SK-N-SH (cell line): Measurements from ENCODE around the gene SLC41A3. TPM values are rescaled to one million over a fixed set of nuclear protein-coding genes. Genes with fewer than 3 reads are reported as not detected.

Experiments
- CTCF ChIA-PET: fragments of 300-600, 350-600 bp; formaldehyde crosslinking; extraction: SDS; loops from one replicate; lab custom pipeline; 2021; lab: Yijun Ruan, JAX
- POLR2A ChIA-PET: fragments of 350-600 bp; sonication (Branson Sonifier 250); formaldehyde crosslinking; extraction: SDS; loops from one replicate; lab custom pipeline; 2020; ENCODE audit warnings: antibody characterized with exemption, inconsistent platforms; lab: Yijun Ruan, JAX
- DNase-seq: peaks from one replicate; pipeline ENCODE4 v3.0.0; 2012
- H2AFZ ChIP-seq: fragments of 200-600 bp; sonication (generic); 2 replicates; pipeline ENCODE4 v1.8.1; 2016; ENCODE audit warnings: antibody characterized with exemption, mild to moderate bottlenecking, low read depth
- H3F3A ChIP-seq: fragments of 200-600 bp; sonication (generic); replicated peaks from 2 replicates; pipeline ENCODE3; 2016; ENCODE audit warnings: antibody characterized with exemption, mild to moderate bottlenecking; ENCODE audit not compliant: insufficient read depth
- H3K27ac ChIP-seq, 2 experiments: fragments of 200-500 bp in 1 of 2; fragments of 200-600 bp in 1 of 2; sonication (Bioruptor generic) in 1 of 2; sonication (generic), shearing (Covaris generic) in 1 of 2; 2 replicates each; pipeline versions ENCODE4 v1.5.1 to v1.6.1; 2014 to 2016; ENCODE audit warnings: low read depth in 2 of 2, inconsistent platforms in 1 of 2, low read length in 1 of 2, mild to moderate bottlenecking in 1 of 2, mixed read lengths in 1 of 2
- H3K27me3 ChIP-seq: fragments of 200-600 bp; sonication (generic), shearing (Covaris generic); 2 replicates; pipeline ENCODE4 v1.6.1; 2016; ENCODE audit warnings: mixed run types; ENCODE audit not compliant: insufficient read depth
- H3K36me3 ChIP-seq, 2 experiments: fragments of 200-500 bp in 1 of 2; fragments of 200-600 bp in 1 of 2; sonication (Bioruptor generic) in 1 of 2; sonication (generic) in 1 of 2; replicated peaks in 1 of 2; 2 replicates each; pipeline versions ENCODE3 to v1.5.1; 2014 to 2016; ENCODE audit warnings: low read length in 1 of 2, mild to moderate bottlenecking in 1 of 2; ENCODE audit not compliant: insufficient read depth in 2 of 2, control insufficient read depth in 1 of 2
- H3K4me1 ChIP-seq, 2 experiments: fragments of 200-500 bp in 1 of 2; fragments of 200-600 bp in 1 of 2; sonication (Bioruptor generic) in 1 of 2; sonication (generic), shearing (Covaris generic) in 1 of 2; 2 replicates each; pipeline versions ENCODE4 v1.5.1 to v1.6.1; 2014 to 2016; ENCODE audit warnings: low read depth in 1 of 2, low read length in 1 of 2, mixed run types in 1 of 2; ENCODE audit not compliant: insufficient read depth in 2 of 2, control insufficient read depth in 1 of 2
- H3K4me2 ChIP-seq: fragments of 200-600 bp; sonication (generic), shearing (Covaris generic); 2 replicates; pipeline ENCODE4 v1.6.1; 2017; ENCODE audit warnings: mixed run types
- H3K4me3 ChIP-seq, 2 experiments: fragments of 200-500 bp in 1 of 2; fragments of 200-600 bp in 1 of 2; sonication (Bioruptor generic) in 1 of 2; sonication (generic), shearing (Covaris generic) in 1 of 2; 2 replicates each; pipeline versions ENCODE4 v1.5.1 to v1.8.1; 2014 to 2016; ENCODE audit warnings: low read depth in 2 of 2, inconsistent platforms in 1 of 2, low read length in 1 of 2, mild to moderate bottlenecking in 1 of 2, mixed read lengths in 1 of 2, moderate library complexity in 1 of 2
- H3K79me2 ChIP-seq: fragments of 200-600 bp; sonication (generic); 2 replicates; pipeline ENCODE4 v1.8.1; 2017; ENCODE audit warnings: mild to moderate bottlenecking; ENCODE audit not compliant: insufficient read depth
- H3K9ac ChIP-seq: fragments of 200-600 bp; sonication (generic); 2 replicates; pipeline ENCODE4 v1.6.1; 2017; ENCODE audit warnings: mixed run types
- H3K9me2 ChIP-seq: fragments of 200-600 bp; sonication (generic); 2 replicates; pipeline ENCODE4 v1.6.1; 2017; ENCODE audit warnings: mixed run types
- H3K9me3 ChIP-seq: fragments of 200-600 bp; sonication (generic); 2 replicates; pipeline ENCODE4 v1.6.1; 2017; ENCODE audit warnings: mixed run types, mild to moderate bottlenecking, moderate library complexity
- H4K20me1 ChIP-seq: fragments of 200-600 bp; sonication (generic); 2 replicates; pipeline ENCODE4 v1.6.1; 2017; ENCODE audit warnings: mild to moderate bottlenecking, mixed run types; ENCODE audit not compliant: insufficient read depth
- ELF1 ChIP-seq: IDR thresholded peaks from 2 replicates; pipeline ENCODE4 v1.4.0; 2012
- EP300 ChIP-seq, 2 experiments: IDR thresholded peaks; 2 replicates each; pipeline versions ENCODE4 v1.4.0 to v1.6.1; 2012; ENCODE audit warnings: borderline replicate concordance in 1 of 2, low read depth in 1 of 2, low read length in 1 of 2
- FOSL2 ChIP-seq: IDR thresholded peaks from 2 replicates; pipeline ENCODE4 v1.4.0; 2012; ENCODE audit warnings: low read depth, mild to moderate bottlenecking, moderate library complexity, borderline replicate concordance
- FOXJ3 ChIP-seq: sonication (generic); formaldehyde crosslinking; IDR thresholded peaks from 2 replicates; pipeline ENCODE4 v1.5.1; 2020; ENCODE audit warnings: mild to moderate bottlenecking, missing genetic modification reagents
- GATA2 ChIP-seq: sonication (generic); formaldehyde crosslinking; IDR thresholded peaks from 2 replicates; pipeline ENCODE4 v1.5.0; 2020; ENCODE audit warnings: mild to moderate bottlenecking, missing genetic modification reagents
- JUND ChIP-seq: IDR thresholded peaks from 2 replicates; pipeline ENCODE4 v1.4.0; 2012
- MEF2A ChIP-seq: IDR thresholded peaks from 2 replicates; pipeline ENCODE4 v1.4.0; 2012; ENCODE audit warnings: low read depth, borderline replicate concordance
- NFIC ChIP-seq: IDR thresholded peaks from 2 replicates; pipeline ENCODE4 v1.4.0; 2012; ENCODE audit warnings: borderline replicate concordance
- NRF1 ChIP-seq: IDR thresholded peaks from 2 replicates; pipeline ENCODE4 v1.6.1; 2012; ENCODE audit warnings: low read depth, mild to moderate bottlenecking, low read length
- PBX3 ChIP-seq: IDR thresholded peaks from 2 replicates; pipeline ENCODE4; 2012
- REST ChIP-seq: IDR thresholded peaks from 2 replicates; pipeline ENCODE4 v1.6.1; 2012; ENCODE audit warnings: mild to moderate bottlenecking, low read depth, low read length, moderate library complexity
- RFX5 ChIP-seq: IDR thresholded peaks from 2 replicates; pipeline ENCODE4 v1.6.1; 2012; ENCODE audit warnings: mild to moderate bottlenecking, improper control_type of control experiment, low read length
- SIN3A ChIP-seq: IDR thresholded peaks from 2 replicates; pipeline ENCODE4 v1.6.1; 2012; ENCODE audit warnings: low read depth, mild to moderate bottlenecking, low read length, moderate library complexity, borderline replicate concordance
- TEAD4 ChIP-seq: IDR thresholded peaks from 2 replicates; pipeline ENCODE4 v1.4.0; 2012; ENCODE audit warnings: mild to moderate bottlenecking, borderline replicate concordance; ENCODE audit not compliant: insufficient read depth
- USF1 ChIP-seq: IDR thresholded peaks from 2 replicates; pipeline ENCODE4 v1.4.0; 2012; ENCODE audit warnings: low read depth, borderline replicate concordance
- USF2 ChIP-seq: fragments of 150-350 bp; IDR thresholded peaks from 2 replicates; pipeline ENCODE4 v1.6.1; 2017; ENCODE audit warnings: antibody characterized with exemption, low read length, low read depth, borderline replicate concordance
- WGBS: methylation state at CpG from one replicate; pipeline ENCODE4 v1.1.6; 2017; ENCODE audit warnings: low lambda C conversion rate; 5-methylcytosine and 5-hydroxymethylcytosine counted together
- polyA plus RNA-seq, 3 experiments: library from polyadenylated mRNA; depleted of rRNA; stranded (reverse); fragments of >200 nt; gene quantifications; 2 replicates each; pipeline ENCODE4 v1.2.3, GENCODE V29; 2012
- TF ChIP-seq, protein P1 (sequence below): IDR thresholded peaks from 2 replicates; pipeline ENCODE4 v1.4.0; 2012; ENCODE audit warnings: low read depth

SLC41A3 gene
- polyA plus RNA-seq, 1 of the 3 experiments (the other 2 are of a cell fraction), result 53.4 TPM

GRCh38 chr3:126118591-126118990 lies 34.7 kb upstream of the SLC41A3 start:
- 60% methylated on average over 6 of the region's 11 CpGs for WGBS
- H3F3A ChIP-seq, result no peaks in the 10 kb centered on the region
- no peaks in the 10 kb centered on the region for H3K4me1 ChIP-seq
- H3K27ac ChIP-seq, result no peak overlapping the region
- H3K36me3 ChIP-seq, result no peaks in the 10 kb centered on the region
- no peak overlapping the region for H3K4me2 ChIP-seq
- H4K20me1 ChIP-seq, result no peaks in the 10 kb centered on the region
- H3K27me3 ChIP-seq, result no peaks in the 10 kb centered on the region; the same call in 1 of the 2 replicates
- CTCF ChIA-PET, result interaction anchor here (2.1 kb wide), 1 partner anchor 16 kb away, joined by 13 read pairs; no protein-coding TSS in a partner anchor
- H3K9me3 ChIP-seq, result no peaks in the 10 kb centered on the region
- TF ChIP-seq NFIC, result no peak
- no peak for TF ChIP-seq TEAD4
- no peak for TF ChIP-seq PBX3
- no peak for TF ChIP-seq GATA2 (CRISPR knock-in tag)
- no peak for TF ChIP-seq MEF2A
- no peak for TF ChIP-seq NRF1
- TF ChIP-seq ELF1, result no peak
- POLR2A ChIA-PET, result no interaction called here
- no peak overlapping the region for H2AFZ ChIP-seq
- no peak for DNase-seq
- no peaks in the 10 kb centered on the region for H3K9me2 ChIP-seq
- no peaks in the 10 kb centered on the region for H3K79me2 ChIP-seq
- H3K4me3 ChIP-seq, result no peak overlapping the region
- H3K9ac ChIP-seq, result no peak overlapping the region

- Histone ChIP-seq H3K9me2 (no peaks in the 10 kb centered on the region), H3K4me2 (no peak overlapping the region), H3K36me3 (no peaks in the 10 kb centered on the region), H3K27ac (no peak overlapping the region), H3K27me3 (no peaks in the 10 kb centered on the region; the same call in 1 of the 2 replicates), H3K79me2 (no peaks in the 10 kb centered on the region), H3K4me1 (no peaks in the 10 kb centered on the region), H3K9ac (no peak overlapping the region), H3K9me3 (no peaks in the 10 kb centered on the region), H3K4me3 (no peak overlapping the region), H4K20me1 (no peaks in the 10 kb centered on the region), H3F3A (no peaks in the 10 kb centered on the region), H2AFZ (no peak overlapping the region)
- ChIA-PET POLR2A (no interaction called here), CTCF (interaction anchor here (2.1 kb wide), 1 partner anchor 17 kb away, joined by 13 read pairs; no protein-coding TSS in a partner anchor)
- WGBS, result 20% methylated on average over 5 of the region's 9 CpGs
- DNase-seq, result no peak
- TF ChIP-seq USF1, result no peak
- no peak for TF ChIP-seq FOSL2
- no peak for TF ChIP-seq PBX3
- TF ChIP-seq RFX5, result no peak
- no peak for TF ChIP-seq FOXJ3 (CRISPR knock-in tag)
- TF ChIP-seq SIN3A, result no peak
- TF ChIP-seq EP300 (IDR thresholded peaks at IDR 0.05; ENCODE audit: borderline replicate concordance in 1 of 2, low read depth in 1 of 2, low read length in 1 of 2), result no peak
- no peak for TF ChIP-seq USF2
- no peak for TF ChIP-seq JUND
- no peak for TF ChIP-seq ELF1
- no peak for TF ChIP-seq NFIC
- TF ChIP-seq, protein P1, sequence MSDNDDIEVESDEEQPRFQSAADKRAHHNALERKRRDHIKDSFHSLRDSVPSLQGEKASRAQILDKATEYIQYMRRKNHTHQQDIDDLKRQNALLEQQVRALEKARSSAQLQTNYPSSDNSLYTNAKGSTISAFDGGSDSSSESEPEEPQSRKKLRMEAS, result no peak
- no peak for TF ChIP-seq REST
Observed at GRCh38 chr3:126117786-126118185, 33.9 kb upstream of the SLC41A3 start.
